Right lobe of liver (tissue), 4 donors: ENCODE data around the gene SELPLG.
"Not testable (repeated sequence)": the region's sequence is repeated elsewhere in the genome, so short reads cannot be mapped to it uniquely, and the experiment has no call there.

Experiments used
- CTCF ChIP-seq, 4 donors: fragments of 200-600 bp in 3 of 4; fragments of 450-650 bp in 1 of 4; IDR thresholded peaks; one replicate each; pipeline versions ENCODE4 v1.5.1 to v1.8.0; 2016 to 2022; ENCODE audit warnings: antibody characterized with exemption in 4 of 4, mild to moderate bottlenecking in 2 of 4
- POLR2A ChIP-seq: fragments of 450-650 bp; IDR thresholded peaks from one replicate; pipeline ENCODE4 v1.6.1; 2017; ENCODE audit warnings: antibody characterized with exemption, mild to moderate bottlenecking
- donor health status: DM: no; HTN: no; CAD: no.
- donor health status: DM: no; HTN: no; CAD: no.
- donor health status: DM: no; HTN: yes; CAD: no.

GRCh38 chr12:108655812-108656175 is 22.1 kb upstream of the SELPLG start:
- TF ChIP-seq POLR2A; CTCF (IDR thresholded peaks at IDR 0.05): not testable (repeated sequence)
